ENCODE results near the gene ALDH9A1.
"Not testable (repeated sequence)": the region's sequence is repeated elsewhere in the genome, so short reads cannot be mapped to it uniquely, and the experiment has no call there.

Gene ALDH9A1

GRCh38 chr1:165695031-165695430, 3.3 kb downstream of the ALDH9A1 start:
- Histone ChIP-seq H3K36me3 (ENCODE audit: control insufficient read depth in 5 of 5, insufficient read depth in 5 of 5, low read length in 5 of 5) (peaks cover 0 to 9% (median 2%) of the 10 kb centered on the region in 5 donors), H3K4me3 (ENCODE audit: low read depth in 1 of 5, low read length in 5 of 5) (no peak overlapping the region), H3K27me3 (ENCODE audit: control insufficient read depth in 5 of 5, insufficient read depth in 4 of 5, low read length in 5 of 5) (no peaks in the 10 kb centered on the region), H3K9ac (ENCODE audit: low read length in 5 of 5) (no peak overlapping the region), H3K27ac (ENCODE audit: low read depth, low read length) (peak overlapping the region; percentile 94), H3K9me3 (ENCODE audit: control insufficient read depth in 5 of 5, low read length in 5 of 5) (no peaks in the 10 kb centered on the region), H3K4me1 (ENCODE audit: control insufficient read depth in 5 of 5, insufficient read depth in 5 of 5, low read length in 5 of 5) (peaks cover 0 to 29% (median 23%) of the 10 kb centered on the region in 5 donors)

- Histone ChIP-seq H3K27me3 (ENCODE audit: control insufficient read depth in 5 of 5, insufficient read depth in 4 of 5, low read length in 5 of 5) (no peaks in the 10 kb centered on the region), H3K27ac (ENCODE audit: low read depth, low read length) (no peak overlapping the region), H3K36me3 (ENCODE audit: control insufficient read depth in 5 of 5, insufficient read depth in 5 of 5, low read length in 5 of 5) (peaks cover 0 to 23% (median 12%) of the 10 kb centered on the region in 5 donors), H3K9me3 (ENCODE audit: control insufficient read depth in 5 of 5, low read length in 5 of 5) (no peaks in the 10 kb centered on the region), H3K4me1 (ENCODE audit: control insufficient read depth in 5 of 5, insufficient read depth in 5 of 5, low read length in 5 of 5) (peaks cover 3 to 20% (median 4%) of the 10 kb centered on the region in 5 donors), H3K9ac (ENCODE audit: low read length in 5 of 5) (no peak overlapping the region), H3K4me3 (ENCODE audit: low read depth in 1 of 5, low read length in 5 of 5) (no peak overlapping the region)
These were observed 10.3 kb downstream of the ALDH9A1 start for GRCh38 chr1:165688046-165688445.

- H3K27ac ChIP-seq (ENCODE audit: low read depth, low read length) = peak overlapping the region; percentile 9
- peaks cover 7 to 33% (median 22%) of the 10 kb centered on the region in 5 donors for H3K36me3 ChIP-seq (ENCODE audit: control insufficient read depth in 5 of 5, insufficient read depth in 5 of 5, low read length in 5 of 5)
- H3K4me1 ChIP-seq (ENCODE audit: control insufficient read depth in 5 of 5, insufficient read depth in 5 of 5, low read length in 5 of 5) = peaks cover 3 to 20% (median 4%) of the 10 kb centered on the region in 5 donors
- H3K9me3 ChIP-seq (ENCODE audit: control insufficient read depth in 5 of 5, low read length in 5 of 5) = no peaks in the 10 kb centered on the region
- H3K4me3 ChIP-seq (ENCODE audit: low read depth in 1 of 5, low read length in 5 of 5) = no peak overlapping the region
- H3K9ac ChIP-seq (ENCODE audit: low read length in 5 of 5) = no peak overlapping the region
- no peaks in the 10 kb centered on the region for H3K27me3 ChIP-seq (ENCODE audit: control insufficient read depth in 5 of 5, insufficient read depth in 4 of 5, low read length in 5 of 5)
These were observed 11.4 kb downstream of the ALDH9A1 start for GRCh38 chr1:165686971-165687433.

GRCh38 chr1:165686121-165686970, 12.0 kb downstream of the ALDH9A1 start:
- H3K4me3 ChIP-seq (ENCODE audit: low read depth in 1 of 5, low read length in 5 of 5) = no peak overlapping the region
- peaks cover 3 to 20% (median 4%) of the 10 kb centered on the region in 5 donors for H3K4me1 ChIP-seq (ENCODE audit: control insufficient read depth in 5 of 5, insufficient read depth in 5 of 5, low read length in 5 of 5)

GRCh38 chr1:165683848-165684485, 14.4 kb downstream of the ALDH9A1 start:
- Histone ChIP-seq H3K9ac (ENCODE audit: low read length in 5 of 5) (peak overlapping the region in 2 of 5 donors; percentile 24 to 31), H3K27ac (ENCODE audit: low read depth, low read length) (peak overlapping the region; percentile 22), H3K9me3 (ENCODE audit: control insufficient read depth in 5 of 5, low read length in 5 of 5) (no peaks in the 10 kb centered on the region), H3K4me1 (ENCODE audit: control insufficient read depth in 5 of 5, insufficient read depth in 5 of 5, low read length in 5 of 5) (peaks cover 3 to 33% (median 4%) of the 10 kb centered on the region in 5 donors), H3K36me3 (ENCODE audit: control insufficient read depth in 5 of 5, insufficient read depth in 5 of 5, low read length in 5 of 5) (peaks cover 26 to 53% (median 40%) of the 10 kb centered on the region in 5 donors), H3K27me3 (ENCODE audit: control insufficient read depth in 5 of 5, insufficient read depth in 4 of 5, low read length in 5 of 5) (no peaks in the 10 kb centered on the region), H3K4me3 (ENCODE audit: low read depth in 1 of 5, low read length in 5 of 5) (no peak overlapping the region)

More at GRCh38 chr1:165686121-165686970, 12.0 kb downstream of the ALDH9A1 start:
- Histone ChIP-seq H3K27ac (ENCODE audit: low read depth, low read length) (peak overlapping the region; percentile 9), H3K27me3 (ENCODE audit: control insufficient read depth in 5 of 5, insufficient read depth in 4 of 5, low read length in 5 of 5) (no peaks in the 10 kb centered on the region), H3K9ac (ENCODE audit: low read length in 5 of 5) (no peak overlapping the region), H3K36me3 (ENCODE audit: control insufficient read depth in 5 of 5, insufficient read depth in 5 of 5, low read length in 5 of 5) (peaks cover 13 to 39% (median 28%) of the 10 kb centered on the region in 5 donors), H3K9me3 (ENCODE audit: control insufficient read depth in 5 of 5, low read length in 5 of 5) (no peaks in the 10 kb centered on the region)

- H3K4me3 ChIP-seq (ENCODE audit: low read depth in 1 of 5, low read length in 5 of 5); H3K27ac ChIP-seq (ENCODE audit: low read depth, low read length); H3K9me3 ChIP-seq (ENCODE audit: control insufficient read depth in 5 of 5, low read length in 5 of 5); H3K27me3 ChIP-seq (ENCODE audit: control insufficient read depth in 5 of 5, insufficient read depth in 4 of 5, low read length in 5 of 5); H3K9ac ChIP-seq (ENCODE audit: low read length in 5 of 5): not testable (repeated sequence)
- Histone ChIP-seq H3K36me3 (ENCODE audit: control insufficient read depth in 5 of 5, insufficient read depth in 5 of 5, low read length in 5 of 5) (peaks cover 41 to 70% (median 57%) of the 10 kb centered on the region in 5 donors), H3K4me1 (ENCODE audit: control insufficient read depth in 5 of 5, insufficient read depth in 5 of 5, low read length in 5 of 5) (peaks cover 0 to 30% (median 0%) of the 10 kb centered on the region in 5 donors)
These were observed 17.6 kb downstream of the ALDH9A1 start for GRCh38 chr1:165680773-165681172.

GRCh38 chr1:165680303-165680702, 18.1 kb downstream of the ALDH9A1 start:
- Histone ChIP-seq H3K4me3 (ENCODE audit: low read depth in 1 of 5, low read length in 5 of 5) (no peak overlapping the region), H3K9ac (ENCODE audit: low read length in 5 of 5) (no peak overlapping the region), H3K4me1 (ENCODE audit: control insufficient read depth in 5 of 5, insufficient read depth in 5 of 5, low read length in 5 of 5) (peaks cover 0 to 30% (median 0%) of the 10 kb centered on the region in 5 donors), H3K27me3 (ENCODE audit: control insufficient read depth in 5 of 5, insufficient read depth in 4 of 5, low read length in 5 of 5) (no peaks in the 10 kb centered on the region), H3K27ac (ENCODE audit: low read depth, low read length) (peak overlapping the region; percentile 27), H3K36me3 (ENCODE audit: control insufficient read depth in 5 of 5, insufficient read depth in 5 of 5, low read length in 5 of 5) (peaks cover 46 to 70% (median 56%) of the 10 kb centered on the region in 5 donors), H3K9me3 (ENCODE audit: control insufficient read depth in 5 of 5, low read length in 5 of 5) (no peaks in the 10 kb centered on the region)

GRCh38 chr1:165679282-165680036, 18.9 kb downstream of the ALDH9A1 start:
- Histone ChIP-seq H3K27me3 (ENCODE audit: control insufficient read depth in 5 of 5, insufficient read depth in 4 of 5, low read length in 5 of 5) (no peaks in the 10 kb centered on the region), H3K36me3 (ENCODE audit: control insufficient read depth in 5 of 5, insufficient read depth in 5 of 5, low read length in 5 of 5) (peaks cover 47 to 67% (median 56%) of the 10 kb centered on the region in 5 donors), H3K4me3 (ENCODE audit: low read depth in 1 of 5, low read length in 5 of 5) (no peak overlapping the region), H3K9me3 (ENCODE audit: control insufficient read depth in 5 of 5, low read length in 5 of 5) (no peaks in the 10 kb centered on the region), H3K4me1 (ENCODE audit: control insufficient read depth in 5 of 5, insufficient read depth in 5 of 5, low read length in 5 of 5) (peaks cover 0 to 27% (median 0%) of the 10 kb centered on the region in 5 donors), H3K27ac (ENCODE audit: low read depth, low read length) (peak overlapping the region; percentile 27), H3K9ac (ENCODE audit: low read length in 5 of 5) (no peak overlapping the region)

- H3K4me1 ChIP-seq (ENCODE audit: control insufficient read depth in 5 of 5, insufficient read depth in 5 of 5, low read length in 5 of 5) = peaks cover 0 to 17% (median 0%) of the 10 kb centered on the region in 5 donors
- H3K27ac ChIP-seq (ENCODE audit: low read depth, low read length) = peak overlapping the region; percentile 6
- H3K9me3 ChIP-seq (ENCODE audit: control insufficient read depth in 5 of 5, low read length in 5 of 5) = no peaks in the 10 kb centered on the region
- no peak overlapping the region for H3K4me3 ChIP-seq (ENCODE audit: low read depth in 1 of 5, low read length in 5 of 5)
- H3K36me3 ChIP-seq (ENCODE audit: control insufficient read depth in 5 of 5, insufficient read depth in 5 of 5, low read length in 5 of 5) = peaks cover 47 to 69% (median 56%) of the 10 kb centered on the region in 5 donors
- H3K9ac ChIP-seq (ENCODE audit: low read length in 5 of 5) = no peak overlapping the region
- H3K27me3 ChIP-seq (ENCODE audit: control insufficient read depth in 5 of 5, insufficient read depth in 4 of 5, low read length in 5 of 5) = no peaks in the 10 kb centered on the region
These were observed 19.9 kb downstream of the ALDH9A1 start for GRCh38 chr1:165678509-165678908.
